Activated CD8-positive, alpha-beta memory T cell treated with anti-CD3 and anti-CD28 coated beads for 24 hours (primary cell): ENCODE results near the gene YJEFN3.

ENCODE experiments used
- DNase-seq: peaks from one replicate; pipeline ENCODE4 v3.0.0-alpha.2; 2020

The YJEFN3 gene

GRCh38 chr19:19558055-19558454, 29.3 kb downstream of the YJEFN3 start:
- no peak for DNase-seq

- DNase-seq, result no peak
Measured at GRCh38 chr19:19558636-19559035, 29.9 kb downstream of the YJEFN3 start.

GRCh38 chr19:19559931-19560330, 31.2 kb downstream of the YJEFN3 start:
- DNase-seq, result no peak

- no peak for DNase-seq
Measured at GRCh38 chr19:19561946-19562664, 33.4 kb downstream of the YJEFN3 start.

- DNase-seq, result no peak
Measured at GRCh38 chr19:19562665-19563347, 34.1 kb downstream of the YJEFN3 start.

- no peak for DNase-seq
Measured at GRCh38 chr19:19563348-19563848, 34.7 kb downstream of the YJEFN3 start.

- no peak for DNase-seq
Measured at GRCh38 chr19:19566306-19566705, 37.6 kb downstream of the YJEFN3 start.

- DNase-seq, result no peak
Measured at GRCh38 chr19:19567391-19567790, 38.7 kb downstream of the YJEFN3 start.

GRCh38 chr19:19568802-19569756, 40.4 kb downstream of the YJEFN3 start:
- no peak for DNase-seq

GRCh38 chr19:19570571-19570970, 41.9 kb downstream of the YJEFN3 start:
- DNase-seq, result no peak

- no peak for DNase-seq
Measured at GRCh38 chr19:19571071-19571786, 42.5 kb downstream of the YJEFN3 start.

GRCh38 chr19:19575411-19575810, 46.7 kb downstream of the YJEFN3 start:
- DNase-seq, result no peak

GRCh38 chr19:19578252-19578651, 49.5 kb downstream of the YJEFN3 start:
- DNase-seq, result no peak

- DNase-seq, result no peak
Measured at GRCh38 chr19:19579533-19580361, 51.0 kb downstream of the YJEFN3 start.

GRCh38 chr19:19580418-19580817, 51.7 kb downstream of the YJEFN3 start:
- DNase-seq, result no peak

- no peak for DNase-seq
Measured at GRCh38 chr19:19581391-19581790, 52.7 kb downstream of the YJEFN3 start.

- DNase-seq, result no peak
Measured at GRCh38 chr19:19582471-19582870, 53.8 kb downstream of the YJEFN3 start.

GRCh38 chr19:19584356-19584755, 55.6 kb downstream of the YJEFN3 start:
- DNase-seq, result no peak
